Measurements from ENCODE around the gene JPH3. TPM values are rescaled to one million over a fixed set of nuclear protein-coding genes. Genes with fewer than 3 reads are reported as not detected.

Gene JPH3
- total RNA-seq, 1 experiment from 2014 or later: 32.7 TPM

DNA sequence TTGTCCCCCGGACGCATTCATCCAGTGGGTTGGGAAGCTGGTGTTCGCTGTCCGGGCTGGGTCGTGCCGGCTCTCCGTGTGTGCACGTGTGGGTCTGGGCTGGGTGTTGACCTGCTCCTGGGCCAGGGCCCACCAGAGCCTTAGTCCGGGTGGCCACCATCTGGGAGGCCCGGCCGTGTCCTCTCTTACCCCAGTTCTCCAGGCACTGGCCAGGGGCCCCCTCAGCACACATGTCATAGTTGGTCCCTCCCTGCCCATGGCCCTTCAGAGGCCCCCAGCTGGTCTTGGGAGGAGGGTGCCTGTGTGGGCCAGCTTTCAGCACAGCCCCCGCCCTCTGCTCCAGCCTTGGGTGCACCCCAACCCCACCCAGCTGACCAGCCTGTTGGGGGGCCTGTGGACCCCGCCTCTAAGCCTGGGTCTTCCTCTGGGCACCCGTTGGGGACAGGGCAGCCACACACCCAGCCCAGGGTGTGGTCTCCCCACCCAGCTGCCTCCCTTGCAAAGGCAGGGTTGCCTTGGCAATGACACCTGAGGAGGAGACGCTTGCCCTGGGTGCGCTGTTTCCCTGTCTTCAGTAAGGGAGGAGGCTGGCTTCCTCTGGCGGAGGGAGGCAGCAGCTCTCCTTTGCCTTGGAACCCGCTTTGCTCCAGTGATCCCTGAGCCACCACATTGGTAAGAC lies 77.4 kb downstream of the JPH3 start:
- H2BK20ac ChIP-seq (ENCODE audit: low read depth, low read length, poor library complexity, severe bottlenecking): no peak overlapping the region
- no peak overlapping the region for H4K5ac ChIP-seq (ENCODE audit: insufficient read length, low read depth, low read length)
- H4K91ac ChIP-seq (ENCODE audit: insufficient read length, low read depth, low read length): no peak overlapping the region
- H3K14ac ChIP-seq (ENCODE audit: insufficient read depth, low read length): no peak overlapping the region
- no peaks in the 10 kb centered on the region for H3K27me3 ChIP-seq (ENCODE audit: insufficient read depth, low read length)
- H2AFZ ChIP-seq (ENCODE audit: low read length): no peak overlapping the region
- H3T11ph ChIP-seq (ENCODE audit: low read length): no peak overlapping the region
- no CpG with 5 or more reads among the region's 18 CpGs for WGBS (ENCODE audit: extremely low coverage, insufficient read length, low lambda C conversion rate)
- no peaks in the 10 kb centered on the region for H3K79me1 ChIP-seq (ENCODE audit: insufficient read depth, low read depth, low read length, poor library complexity, severe bottlenecking)
- no peaks in the 10 kb centered on the region for H3K79me2 ChIP-seq (ENCODE audit: insufficient read depth, low read length)
- Mint-ChIP-seq H3K4me3 (no peak overlapping the region; a peak in 1 of 5 replicates), H3K27ac (no peak overlapping the region; a peak in 1 of 7 replicates), H3K4me1 (peaks cover 3 to 18% of the 10 kb centered on the region in 2 experiments), H3K9me3 (no peaks in the 10 kb centered on the region), H3K27me3 (ENCODE audit: low read depth) (peaks cover 3% of the 10 kb centered on the region), H3K36me3 (ENCODE audit: insufficient read depth in 1 of 3, low read depth in 3 of 3) (peaks cover 0 to 4% (median 0%) of the 10 kb centered on the region in 3 experiments; a peak in 1 of 7 replicates)
- H3K23me2 ChIP-seq (ENCODE audit: insufficient read length, low read depth, low read length, poor library complexity, severe bottlenecking): peaks cover 4% of the 10 kb centered on the region
- no peaks in the 10 kb centered on the region for H3K9me3 ChIP-seq (ENCODE audit: control insufficient read depth, low read depth, low read length)
- H2BK5ac ChIP-seq (ENCODE audit: insufficient read length, low read length): no peak overlapping the region
- H4K8ac ChIP-seq (replicated peaks; ENCODE audit: insufficient read length, low read depth, low read length): no peak overlapping the region
- no peak overlapping the region for H3K18ac ChIP-seq (ENCODE audit: insufficient read length, low read depth, low read length)
- H3K23ac ChIP-seq (ENCODE audit: insufficient read length, low read depth, low read length): no peak overlapping the region
- H3K56ac ChIP-seq (ENCODE audit: insufficient read length, low read depth, low read length): no peak overlapping the region
- H2AK5ac ChIP-seq (ENCODE audit: insufficient read length, low read length): no peak overlapping the region
- no peak overlapping the region for H2BK12ac ChIP-seq (ENCODE audit: insufficient read length, low read depth, low read length)
- no peak overlapping the region for H2BK120ac ChIP-seq (ENCODE audit: low read depth, low read length, poor library complexity, severe bottlenecking)
- H2BK15ac ChIP-seq (ENCODE audit: low read depth, low read length): no peak overlapping the region
- no peaks in the 10 kb centered on the region for H3K4me1 ChIP-seq (ENCODE audit: insufficient read depth, low read length)
- no peak overlapping the region for H3K4me2 ChIP-seq (ENCODE audit: insufficient read depth, insufficient read length, low read length)
- no peak overlapping the region for H3K4ac ChIP-seq (ENCODE audit: low read depth, low read length)
- H3K9ac ChIP-seq (ENCODE audit: extremely low read depth, insufficient read length, low read length): no peak overlapping the region
- no peak overlapping the region for H3K27ac ChIP-seq (ENCODE audit: insufficient read length, low read depth, low read length)
- TF ChIP-seq CTCF (conservative IDR thresholded peaks at IDR 0.05): no peak
- no peaks in the 10 kb centered on the region for H4K20me1 ChIP-seq (ENCODE audit: control insufficient read depth, insufficient read depth, insufficient read length)
- no peak for DNase-seq

All from H9 (cell line).